HG03571 (cell line): ENCODE data around the gene LARP4B.

Experiments used
- ATAC-seq: cut with Tn5 transposase; IDR thresholded peaks from one replicate; pipeline ENCODE4 v1.9.1; 2021; ENCODE audit not compliant: unreplicated experiment

Gene LARP4B

GRCh38 chr10:836782-837181, 94.7 kb downstream of the LARP4B start:
- ATAC-seq, result no peak

GRCh38 chr10:834493-834892, 97.0 kb downstream of the LARP4B start:
- ATAC-seq, result no peak

- ATAC-seq, result no peak
Measured at GRCh38 chr10:829241-829640, 102.3 kb downstream of the LARP4B start.

GRCh38 chr10:828191-828590, 103.3 kb downstream of the LARP4B start:
- no peak for ATAC-seq

- no peak for ATAC-seq
Measured at GRCh38 chr10:824946-825345, 106.6 kb downstream of the LARP4B start.

- ATAC-seq, result no peak
Measured at GRCh38 chr10:824497-824896, 107.0 kb downstream of the LARP4B start.

- no peak for ATAC-seq
Measured at GRCh38 chr10:822661-823367, 108.7 kb downstream of the LARP4B start.

GRCh38 chr10:822197-822596, 109.3 kb downstream of the LARP4B start:
- no peak for ATAC-seq

- no peak for ATAC-seq
Measured at GRCh38 chr10:821322-821721, 110.2 kb downstream of the LARP4B start.

GRCh38 chr10:819816-820215, 111.7 kb downstream of the LARP4B start:
- no peak for ATAC-seq

GRCh38 chr10:819326-819725, 112.2 kb downstream of the LARP4B start:
- no peak for ATAC-seq

GRCh38 chr10:818526-819220, 112.8 kb downstream of the LARP4B start:
- no peak for ATAC-seq

- no peak for ATAC-seq
Measured at GRCh38 chr10:818010-818409, 113.5 kb downstream of the LARP4B start.

- no peak for ATAC-seq
Measured at GRCh38 chr10:817371-817770, 114.1 kb downstream of the LARP4B start.

- ATAC-seq, result no peak
Measured at GRCh38 chr10:816958-817357, 114.5 kb downstream of the LARP4B start.

GRCh38 chr10:816091-816477, 115.4 kb downstream of the LARP4B start:
- ATAC-seq, result no peak

GRCh38 chr10:815338-816090, 116.0 kb downstream of the LARP4B start:
- ATAC-seq, result no peak

- no peak for ATAC-seq
Measured at GRCh38 chr10:814536-815302, 116.8 kb downstream of the LARP4B start.

GRCh38 chr10:813286-813685, 118.2 kb downstream of the LARP4B start:
- no peak for ATAC-seq

- ATAC-seq, result no peak
Measured at GRCh38 chr10:812787-813186, 118.7 kb downstream of the LARP4B start.
